Kidney (tissue), 14 donors: Measurements from ENCODE around the gene ADAMTS9. TPM values are rescaled to one million over a fixed set of nuclear protein-coding genes. Genes with fewer than 3 reads are reported as not detected.

Experiments used
- DNase-seq, 5 donors: peaks; one replicate each; pipeline ENCODE4 v3.0.0-alpha.2; 2013 to 2020
- FAIRE-seq: peaks from 2 replicates; lab custom pipeline; 2012; peaks lifted over from hg19 to GRCh38; lab: Jason Lieb, UNC
- H3K27ac ChIP-seq, 2 donors: one replicate each; pipeline ENCODE4 v1.7.0; 2013; ENCODE audit warnings: low read depth in 2 of 2, low read length in 2 of 2, inconsistent platforms in 1 of 2
- H3K27me3 ChIP-seq: one replicate; pipeline ENCODE4 v1.7.1; 2013; ENCODE audit warnings: low read length, inconsistent platforms; ENCODE audit not compliant: control insufficient read depth, insufficient read depth
- H3K36me3 ChIP-seq, 3 donors: one replicate each; pipeline versions ENCODE4 v1.7.0 to v1.7.1; 2013; ENCODE audit warnings: low read length in 3 of 3, control low read depth in 1 of 3, inconsistent platforms in 1 of 3; ENCODE audit not compliant: insufficient read depth in 3 of 3, control insufficient read depth in 2 of 3
- H3K4me1 ChIP-seq, 3 donors: one replicate each; pipeline versions ENCODE4 v1.7.0 to v1.7.1; 2013; ENCODE audit warnings: low read length in 3 of 3, inconsistent platforms in 1 of 3, low read depth in 1 of 3; ENCODE audit not compliant: control insufficient read depth in 2 of 3, insufficient read depth in 2 of 3
- H3K4me3 ChIP-seq, 3 donors: one replicate each; pipeline versions ENCODE4 v1.7.0 to v1.8.1; 2013; ENCODE audit warnings: low read length in 3 of 3, control low read depth in 1 of 3, inconsistent platforms in 1 of 3
- H3K9ac ChIP-seq, 3 donors: one replicate each; pipeline versions ENCODE4 v1.7.0 to v1.7.1; 2013; ENCODE audit warnings: low read length in 3 of 3, control low read depth in 1 of 3, inconsistent platforms in 1 of 3
- H3K9me3 ChIP-seq, 3 donors: one replicate each; pipeline versions ENCODE4 v1.7.0 to v1.7.1; 2013; ENCODE audit warnings: low read length in 3 of 3, control low read depth in 1 of 3, inconsistent platforms in 1 of 3; ENCODE audit not compliant: control insufficient read depth in 2 of 3, insufficient read depth in 1 of 3
- intact Hi-C: fragments of 100-400 bp; cut with DNase I; formaldehyde crosslinking; loops from one replicate; pipeline ENCODE4 v1.11.1; 2022
- polyA plus RNA-seq: library from polyadenylated mRNA; stranded (reverse); fragments of 350-450 nt; fragmentation: Illumina TruSeq; extraction: RNeasy Lipid Tissue Mini Kit (QIAGEN cat#74804); gene quantifications from one replicate; pipeline ENCODE4 v1.2.3, GENCODE V29; 2014; ENCODE audit warnings: low read depth, low replicate concordance; ENCODE audit not compliant: insufficient read depth
- total RNA-seq: library from RNA; stranded (reverse); fragmentation: NEBNext Ultra II Directional; extraction: Animal tissue kit (Norgen Biotek cat#: 25700); gene quantifications from one replicate; pipeline ENCODE4 v1.2.1, GENCODE V29; 2021
- TF ChIP-seq, protein P1 (sequence below): IDR thresholded peaks from 3 replicates; pipeline ENCODE4 v1.5.1; 2012; ENCODE audit warnings: mild to moderate bottlenecking, moderate library complexity, borderline replicate concordance; ENCODE audit not compliant: insufficient read depth; ENCODE audit errors: extremely low read depth
- donor health status: control.
- donor health status: control.
- donor health status: control.
- donor health status: control.
- donor health status: control.
- donor health status: DM: yes; HTN: yes; CAD: no.
- donor health status: Normal renal cell carcinoma (clear cell type).

The ADAMTS9 gene
- total and polyA plus RNA-seq, 2 donors from 2014 or later = 25.0 to 117 TPM

DNA sequence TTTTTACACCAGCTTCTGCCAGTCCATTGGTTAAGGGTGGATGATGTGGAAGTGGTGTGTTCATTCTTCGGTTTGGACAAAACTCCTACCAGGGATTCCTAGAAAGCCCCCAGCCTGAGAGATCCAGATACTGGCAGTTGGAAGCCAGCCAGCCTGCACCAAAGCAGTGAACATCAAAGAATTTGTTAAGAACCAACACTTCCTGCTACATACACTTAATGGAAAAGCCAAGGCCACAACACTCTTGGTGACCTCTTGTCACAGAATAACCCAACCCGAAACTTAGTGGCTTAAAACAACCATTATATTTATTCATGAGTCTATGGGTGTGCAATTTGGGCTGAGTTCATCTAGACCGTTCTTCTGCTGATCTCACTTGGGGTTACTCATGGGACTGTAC is 42.9 kb upstream of the ADAMTS9 start:
- peak in 2 of 5 donors; percentile 17 to 65 for DNase-seq
- no peak overlapping the region for H3K4me3 ChIP-seq
- no peaks in the 10 kb centered on the region for H3K36me3 ChIP-seq
- FAIRE-seq = no peak
- no peak overlapping the region for H3K9ac ChIP-seq
- no peaks in the 10 kb centered on the region for H3K4me1 ChIP-seq
- TF ChIP-seq, protein P1, sequence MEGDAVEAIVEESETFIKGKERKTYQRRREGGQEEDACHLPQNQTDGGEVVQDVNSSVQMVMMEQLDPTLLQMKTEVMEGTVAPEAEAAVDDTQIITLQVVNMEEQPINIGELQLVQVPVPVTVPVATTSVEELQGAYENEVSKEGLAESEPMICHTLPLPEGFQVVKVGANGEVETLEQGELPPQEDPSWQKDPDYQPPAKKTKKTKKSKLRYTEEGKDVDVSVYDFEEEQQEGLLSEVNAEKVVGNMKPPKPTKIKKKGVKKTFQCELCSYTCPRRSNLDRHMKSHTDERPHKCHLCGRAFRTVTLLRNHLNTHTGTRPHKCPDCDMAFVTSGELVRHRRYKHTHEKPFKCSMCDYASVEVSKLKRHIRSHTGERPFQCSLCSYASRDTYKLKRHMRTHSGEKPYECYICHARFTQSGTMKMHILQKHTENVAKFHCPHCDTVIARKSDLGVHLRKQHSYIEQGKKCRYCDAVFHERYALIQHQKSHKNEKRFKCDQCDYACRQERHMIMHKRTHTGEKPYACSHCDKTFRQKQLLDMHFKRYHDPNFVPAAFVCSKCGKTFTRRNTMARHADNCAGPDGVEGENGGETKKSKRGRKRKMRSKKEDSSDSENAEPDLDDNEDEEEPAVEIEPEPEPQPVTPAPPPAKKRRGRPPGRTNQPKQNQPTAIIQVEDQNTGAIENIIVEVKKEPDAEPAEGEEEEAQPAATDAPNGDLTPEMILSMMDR = no peak
- H3K27ac ChIP-seq = no peak overlapping the region
- no peaks in the 10 kb centered on the region for H3K27me3 ChIP-seq
- intact Hi-C loops = loop anchor here (10.0 kb wide), 1 partner anchor 84 kb away; no protein-coding TSS in a partner anchor
- no peaks in the 10 kb centered on the region for H3K9me3 ChIP-seq

DNA sequence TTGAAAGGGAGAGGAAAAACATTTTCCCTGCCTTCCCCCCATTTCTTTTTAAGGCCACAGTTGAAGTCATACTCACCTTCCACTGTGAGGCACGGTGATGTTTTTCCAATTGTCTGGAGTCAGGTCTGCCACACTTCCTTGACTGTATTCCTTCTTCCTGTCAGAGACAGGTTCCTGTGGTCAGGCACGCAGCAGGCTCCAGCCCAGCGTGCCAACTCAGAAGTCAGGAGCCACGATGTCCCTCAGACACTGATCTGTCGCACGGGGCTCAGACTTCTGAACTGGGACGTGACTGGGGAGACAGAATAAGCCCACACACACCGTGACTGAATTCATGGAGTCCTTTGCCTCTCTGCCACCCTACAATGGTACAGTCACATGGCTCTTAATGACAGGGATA is 41.2 kb upstream of the ADAMTS9 start:
- H3K4me1 ChIP-seq = no peaks in the 10 kb centered on the region
- H3K27ac ChIP-seq = no peak overlapping the region
- TF ChIP-seq, protein P1 = no peak
- intact Hi-C loops = no loop called here
- no peak overlapping the region for H3K4me3 ChIP-seq
- no peaks in the 10 kb centered on the region for H3K36me3 ChIP-seq
- no peak for FAIRE-seq
- no peak for DNase-seq
- H3K9ac ChIP-seq = no peak overlapping the region
- H3K27me3 ChIP-seq = no peaks in the 10 kb centered on the region
- H3K9me3 ChIP-seq = no peaks in the 10 kb centered on the region

DNA sequence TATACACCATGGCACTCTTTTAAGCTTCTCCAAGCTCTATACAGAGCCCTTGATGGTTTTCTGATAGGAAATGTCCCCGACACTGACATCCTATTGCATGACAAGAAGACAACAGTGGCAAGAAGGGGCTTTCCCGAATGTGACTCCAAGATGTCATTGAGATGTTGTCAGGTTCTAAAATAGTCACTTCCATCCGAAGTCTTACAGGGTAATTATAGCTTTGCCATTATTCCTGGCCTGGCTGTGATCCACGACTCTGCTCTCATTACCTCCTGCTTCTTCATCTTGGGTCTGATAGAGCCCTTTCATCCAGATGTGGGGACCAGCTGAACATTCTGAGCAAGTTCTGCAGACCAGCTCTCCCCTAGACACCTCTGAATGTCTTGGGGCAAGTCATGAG is 40.6 kb upstream of the ADAMTS9 start:
- intact Hi-C loops = no loop called here
- Histone ChIP-seq H3K4me3 (no peak overlapping the region), H3K27ac (no peak overlapping the region), H3K9ac (no peak overlapping the region), H3K27me3 (no peaks in the 10 kb centered on the region), H3K4me1 (no peaks in the 10 kb centered on the region), H3K9me3 (no peaks in the 10 kb centered on the region), H3K36me3 (no peaks in the 10 kb centered on the region)
- FAIRE-seq = no peak
- no peak for DNase-seq
- TF ChIP-seq, protein P1 = no peak
